GM19438 (cell line): ENCODE data around the gene RANBP3.
"Not testable (repeated sequence)": the region's sequence is repeated elsewhere in the genome, so short reads cannot be mapped to it uniquely, and the experiment has no call there.

Experiments
- ATAC-seq: cut with Tn5 transposase; IDR thresholded peaks from one replicate; pipeline ENCODE4 v1.9.1; 2021; ENCODE audit warnings: low read depth; ENCODE audit not compliant: unreplicated experiment

The RANBP3 gene

GRCh38 chr19:6007866-6008265 lies 29.9 kb upstream of the RANBP3 start:
- no peak for ATAC-seq

DNA sequence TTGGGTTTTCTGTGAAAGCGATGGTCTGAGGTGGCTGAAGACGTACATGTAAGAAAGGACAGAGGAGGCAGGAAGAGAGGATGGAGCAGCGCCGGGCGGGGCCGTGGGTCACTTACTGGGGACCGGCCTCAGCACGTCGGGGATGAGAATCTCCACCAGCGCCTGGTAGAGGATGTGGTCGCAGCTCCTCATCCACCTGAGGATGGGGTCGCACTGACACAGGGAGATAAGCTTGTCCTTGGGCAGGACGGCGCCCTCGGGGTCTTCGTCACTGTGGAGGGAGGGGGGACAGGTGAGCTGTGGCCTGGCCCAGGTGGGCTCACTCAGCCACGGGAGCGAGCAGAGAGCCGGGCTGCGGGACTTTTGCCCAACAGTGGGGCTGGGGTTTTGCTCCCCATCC lies 29.0 kb upstream of the RANBP3 start:
- no peak for ATAC-seq

GRCh38 chr19:6006070-6006446 lies 28.1 kb upstream of the RANBP3 start:
- not testable (repeated sequence) for ATAC-seq

- ATAC-seq = no peak
These were observed 27.6 kb upstream of the RANBP3 start for GRCh38 chr19:6005321-6006069.

- no peak for ATAC-seq
These were observed 26.0 kb upstream of the RANBP3 start for GRCh38 chr19:6003976-6004375.

- no peak for ATAC-seq
These were observed 24.7 kb upstream of the RANBP3 start for GRCh38 chr19:6002591-6002990.

DNA sequence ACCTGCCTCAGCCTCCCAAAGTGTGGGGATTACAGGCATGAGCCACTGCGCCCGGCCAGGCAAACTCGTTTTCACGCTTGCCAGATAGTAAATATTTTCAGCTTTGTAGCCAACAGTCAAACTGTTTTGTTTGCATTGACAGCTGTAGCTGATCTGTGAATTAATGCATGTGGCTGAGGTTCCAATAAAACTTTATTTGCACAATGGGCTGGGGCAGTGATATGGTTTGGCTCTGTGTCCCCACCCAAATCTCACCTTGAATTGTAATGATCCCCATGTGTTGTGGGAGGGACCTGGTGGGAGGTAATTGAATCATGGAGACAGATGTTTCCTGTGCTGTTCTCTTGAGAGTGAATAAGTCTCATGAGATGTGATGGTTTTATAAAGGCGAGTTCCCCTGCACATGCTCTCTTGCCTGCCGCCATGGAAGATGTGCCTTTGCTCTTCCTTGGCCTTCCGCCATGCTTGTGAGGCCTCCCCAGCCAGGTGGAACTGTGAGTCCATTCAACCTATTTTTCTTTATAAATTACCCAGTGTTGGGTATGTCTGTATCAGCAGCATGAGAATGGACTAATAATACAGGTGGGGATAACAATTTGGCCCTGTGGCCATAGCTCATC lies 22.4 kb upstream of the RANBP3 start:
- no peak for ATAC-seq

DNA sequence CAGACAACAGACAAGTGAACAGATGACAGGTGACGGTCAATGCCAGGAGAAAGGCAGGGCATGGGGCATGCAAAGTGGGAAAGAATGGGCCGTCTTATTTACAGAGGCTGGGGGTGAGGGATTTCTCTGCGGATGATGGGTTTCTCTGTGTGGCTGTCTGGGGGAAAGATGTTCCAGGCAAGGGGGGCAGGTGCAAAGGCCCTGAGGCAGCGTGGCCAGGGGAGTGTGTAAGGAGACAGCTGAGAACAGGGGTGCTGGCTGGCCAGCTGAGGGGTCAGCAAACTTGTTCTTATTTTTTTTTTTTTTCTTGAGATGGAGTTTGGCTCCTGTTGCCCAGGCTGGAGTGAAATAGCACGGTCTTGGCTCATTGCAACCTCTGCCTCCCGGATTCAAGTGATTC lies 21.8 kb upstream of the RANBP3 start:
- ATAC-seq = no peak

- no peak for ATAC-seq
These were observed 19.4 kb upstream of the RANBP3 start for GRCh38 chr19:5997371-5997770.

DNA sequence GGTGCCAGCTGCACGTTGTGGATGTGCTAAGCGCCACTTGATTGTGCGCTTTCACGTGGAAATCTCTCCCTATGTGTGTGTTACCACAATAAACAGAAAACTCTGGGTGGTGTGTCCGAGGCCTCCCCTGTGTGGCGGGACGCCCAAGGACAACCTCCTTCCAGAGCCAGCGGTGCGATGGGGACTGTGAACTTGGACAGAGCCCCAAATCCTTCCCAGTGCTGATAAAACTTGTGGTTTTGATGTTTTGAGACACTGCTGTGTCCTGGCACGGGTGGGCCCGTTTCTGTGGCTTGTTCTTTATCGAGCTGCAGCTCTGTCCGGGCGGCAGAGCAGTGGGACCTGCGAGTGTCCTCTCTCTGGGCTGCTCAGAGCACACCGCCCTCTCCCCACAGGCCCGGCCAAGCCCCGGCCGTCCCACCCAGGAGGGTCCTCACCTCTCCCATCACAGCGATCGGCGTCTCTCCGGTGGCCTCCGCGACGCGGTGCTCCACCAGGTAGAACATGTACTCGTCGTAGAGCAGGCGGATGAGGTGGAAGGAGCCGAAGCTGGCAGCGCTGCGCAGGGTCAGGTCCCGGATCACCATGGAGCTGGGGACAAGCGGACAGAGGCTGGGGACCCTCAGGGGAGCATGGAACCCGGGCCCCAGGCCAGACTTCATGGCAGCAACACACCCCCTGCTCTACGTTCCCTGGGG lies 18.8 kb upstream of the RANBP3 start:
- no peak for ATAC-seq

DNA sequence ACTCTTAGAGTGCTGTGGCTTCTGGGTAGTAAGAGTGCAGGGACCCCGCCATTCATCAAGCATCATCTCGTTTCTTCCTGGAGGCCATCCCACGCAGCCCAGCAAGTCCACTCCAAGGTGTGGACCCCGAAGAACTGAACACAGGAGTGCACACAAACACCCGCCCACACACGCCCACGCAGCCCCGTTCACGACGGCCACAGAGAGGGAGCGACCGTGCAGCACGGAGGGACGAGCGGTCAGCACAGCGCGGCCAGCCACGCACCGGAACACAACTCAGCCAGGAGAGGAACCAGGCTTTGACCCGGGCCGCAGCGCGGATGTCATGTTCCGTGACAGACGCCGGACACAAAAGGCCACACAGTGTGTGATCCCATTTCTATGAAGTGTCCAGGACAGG lies 18.2 kb upstream of the RANBP3 start:
- no peak for ATAC-seq

- no peak for ATAC-seq
These were observed 17.7 kb upstream of the RANBP3 start for GRCh38 chr19:5995606-5996005.

DNA sequence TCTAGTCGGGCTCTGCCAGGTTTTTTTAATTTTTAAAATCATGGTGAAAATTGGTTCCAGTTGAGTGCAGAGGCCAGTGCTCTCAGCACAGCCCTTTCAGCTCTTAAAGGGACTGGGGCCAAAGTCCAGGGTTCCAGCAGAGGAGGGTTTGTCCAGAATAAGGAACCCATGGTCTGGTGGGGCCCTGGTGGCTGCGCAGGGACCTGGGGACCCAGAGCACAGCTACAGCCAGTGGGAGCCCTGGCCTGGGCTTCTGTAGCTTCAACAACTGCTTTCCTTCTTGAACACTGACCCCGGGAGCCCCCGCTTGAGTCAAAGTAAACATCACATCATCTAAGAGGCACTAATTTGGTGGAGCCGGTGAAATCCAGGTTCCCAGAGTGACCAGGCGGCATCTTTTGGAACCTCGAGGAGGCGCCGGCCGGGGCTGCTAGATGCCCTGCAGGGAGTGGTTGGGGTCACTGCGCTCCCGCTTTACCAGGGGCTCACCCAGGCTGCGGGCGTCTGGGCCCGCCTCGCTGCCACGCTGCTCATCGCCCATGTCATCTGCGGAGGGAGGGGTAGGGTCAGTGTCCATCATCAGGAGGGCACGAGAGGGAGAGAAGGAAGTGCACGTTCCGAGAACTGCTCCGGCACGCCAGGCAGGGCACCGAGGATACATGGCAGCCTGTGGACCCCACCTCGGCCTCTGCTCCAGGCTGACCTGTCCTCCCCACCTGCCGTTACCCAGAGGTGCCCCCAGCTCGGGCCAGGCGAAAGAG lies 16.6 kb upstream of the RANBP3 start:
- ATAC-seq = no peak

- ATAC-seq = no peak
These were observed 15.9 kb upstream of the RANBP3 start for GRCh38 chr19:5993648-5994358.

- ATAC-seq = no peak
These were observed 15.3 kb upstream of the RANBP3 start for GRCh38 chr19:5993201-5993600.

DNA sequence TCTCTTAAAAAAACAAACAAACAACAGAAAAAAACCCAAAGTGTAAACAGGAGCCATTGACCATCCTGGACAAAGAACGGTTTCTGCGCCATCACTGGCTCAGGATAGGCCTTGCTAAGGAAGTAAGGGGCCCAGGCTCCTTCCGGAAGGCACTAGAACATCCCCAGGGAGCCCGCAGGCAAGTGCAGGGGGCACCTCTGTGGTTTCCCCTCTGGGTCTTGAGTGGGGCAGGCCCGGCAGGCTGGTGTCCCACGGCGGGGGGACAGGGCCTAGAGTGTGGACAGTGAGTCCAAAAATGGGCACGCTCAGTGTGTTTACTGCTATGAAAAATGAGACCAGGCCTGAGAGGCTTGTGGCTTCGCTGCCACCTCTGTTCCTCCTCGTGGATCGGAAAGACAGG lies 14.8 kb upstream of the RANBP3 start:
- no peak for ATAC-seq

GRCh38 chr19:5991244-5991838 lies 13.4 kb upstream of the RANBP3 start:
- ATAC-seq = no peak

- no peak for ATAC-seq
These were observed 12.4 kb upstream of the RANBP3 start for GRCh38 chr19:5990289-5990797.

GRCh38 chr19:5989388-5990074 lies 11.6 kb upstream of the RANBP3 start:
- no peak for ATAC-seq
